ENCODE data around the gene CCNG2. TPM values are rescaled to one million over a fixed set of nuclear protein-coding genes. Genes with fewer than 3 reads are reported as not detected.

CCNG2 gene
- total RNA-seq, 1 experiment from 2014 or later, result 10.6 TPM

DNA sequence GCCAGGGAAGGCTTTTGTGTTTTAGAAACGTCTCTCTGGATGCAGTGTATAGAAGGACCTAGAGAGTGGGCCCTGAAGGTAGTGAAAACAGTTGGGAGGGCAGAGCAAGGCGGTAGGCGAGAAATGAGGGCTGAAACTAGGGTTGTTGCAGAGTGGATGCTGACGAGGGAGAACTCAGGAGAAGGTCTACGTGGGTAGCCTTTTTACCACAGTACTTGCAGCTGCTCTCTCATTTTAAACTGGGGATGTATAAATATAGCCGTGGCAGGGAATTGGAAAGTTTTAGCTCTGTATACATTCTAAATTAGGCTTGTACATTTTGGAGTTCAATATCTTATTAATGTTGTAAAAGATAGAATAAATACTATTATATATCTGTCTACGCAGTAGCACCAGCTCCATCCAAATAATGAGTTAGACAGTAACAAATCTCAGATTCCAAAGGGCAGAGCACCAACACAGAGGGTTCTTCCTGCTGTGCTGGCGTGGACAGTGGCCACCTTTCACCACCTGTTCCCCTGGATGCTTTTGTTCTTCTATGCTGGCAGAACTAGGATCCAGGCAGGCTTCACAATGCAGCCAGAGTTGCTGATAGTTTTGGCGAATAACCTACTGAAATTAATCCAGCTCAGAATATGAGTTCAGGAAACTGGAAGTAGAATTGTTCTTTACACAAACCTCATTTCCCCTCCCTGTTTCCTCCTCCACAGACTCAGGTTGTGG is 31.7 kb downstream of the CCNG2 start:
- no peak overlapping the region for H2BK12ac ChIP-seq (ENCODE audit: insufficient read length, low read depth, low read length)
- no peak for DNase-seq
- H2AFZ ChIP-seq (ENCODE audit: low read length), result no peak overlapping the region
- no peaks in the 10 kb centered on the region for H3K9me3 ChIP-seq (ENCODE audit: control insufficient read depth, low read depth, low read length)
- TF ChIP-seq, protein P1, sequence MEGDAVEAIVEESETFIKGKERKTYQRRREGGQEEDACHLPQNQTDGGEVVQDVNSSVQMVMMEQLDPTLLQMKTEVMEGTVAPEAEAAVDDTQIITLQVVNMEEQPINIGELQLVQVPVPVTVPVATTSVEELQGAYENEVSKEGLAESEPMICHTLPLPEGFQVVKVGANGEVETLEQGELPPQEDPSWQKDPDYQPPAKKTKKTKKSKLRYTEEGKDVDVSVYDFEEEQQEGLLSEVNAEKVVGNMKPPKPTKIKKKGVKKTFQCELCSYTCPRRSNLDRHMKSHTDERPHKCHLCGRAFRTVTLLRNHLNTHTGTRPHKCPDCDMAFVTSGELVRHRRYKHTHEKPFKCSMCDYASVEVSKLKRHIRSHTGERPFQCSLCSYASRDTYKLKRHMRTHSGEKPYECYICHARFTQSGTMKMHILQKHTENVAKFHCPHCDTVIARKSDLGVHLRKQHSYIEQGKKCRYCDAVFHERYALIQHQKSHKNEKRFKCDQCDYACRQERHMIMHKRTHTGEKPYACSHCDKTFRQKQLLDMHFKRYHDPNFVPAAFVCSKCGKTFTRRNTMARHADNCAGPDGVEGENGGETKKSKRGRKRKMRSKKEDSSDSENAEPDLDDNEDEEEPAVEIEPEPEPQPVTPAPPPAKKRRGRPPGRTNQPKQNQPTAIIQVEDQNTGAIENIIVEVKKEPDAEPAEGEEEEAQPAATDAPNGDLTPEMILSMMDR (conservative IDR thresholded peaks at IDR 0.05), result no peak
- H4K8ac ChIP-seq (replicated peaks; ENCODE audit: insufficient read length, low read depth, low read length), result no peak overlapping the region
- H3K79me1 ChIP-seq (ENCODE audit: insufficient read depth, low read depth, low read length, poor library complexity, severe bottlenecking), result no peaks in the 10 kb centered on the region
- H4K5ac ChIP-seq (ENCODE audit: insufficient read length, low read depth, low read length), result no peak overlapping the region
- H3K14ac ChIP-seq (ENCODE audit: insufficient read depth, low read length), result no peak overlapping the region
- H2BK5ac ChIP-seq (ENCODE audit: insufficient read length, low read length), result no peak overlapping the region
- Mint-ChIP-seq H3K9me3 (no peaks in the 10 kb centered on the region), H3K27ac (no peak overlapping the region), H3K4me3 (no peak overlapping the region), H3K36me3 (ENCODE audit: insufficient read depth in 1 of 3, low read depth in 3 of 3) (no peaks in the 10 kb centered on the region), H3K27me3 (ENCODE audit: low read depth) (peaks cover 36% of the 10 kb centered on the region), H3K4me1 (peaks cover 11 to 12% of the 10 kb centered on the region in 2 experiments)
- no peak overlapping the region for H3K18ac ChIP-seq (ENCODE audit: insufficient read length, low read depth, low read length)
- no peak overlapping the region for H3K4ac ChIP-seq (ENCODE audit: low read depth, low read length)
- no peak overlapping the region for H3K9ac ChIP-seq (ENCODE audit: extremely low read depth, insufficient read length, low read length)
- no peaks in the 10 kb centered on the region for H3K23me2 ChIP-seq (ENCODE audit: insufficient read length, low read depth, low read length, poor library complexity, severe bottlenecking)
- H3K79me2 ChIP-seq (ENCODE audit: insufficient read depth, low read length), result no peaks in the 10 kb centered on the region
- no peaks in the 10 kb centered on the region for H3K27me3 ChIP-seq (ENCODE audit: insufficient read depth, low read length)
- no peaks in the 10 kb centered on the region for H4K20me1 ChIP-seq (ENCODE audit: control insufficient read depth, insufficient read depth, insufficient read length)
- H3K4me1 ChIP-seq (ENCODE audit: insufficient read depth, low read length), result no peaks in the 10 kb centered on the region
- H3K4me2 ChIP-seq (ENCODE audit: insufficient read depth, insufficient read length, low read length), result no peak overlapping the region
- no peak overlapping the region for H2BK15ac ChIP-seq (ENCODE audit: low read depth, low read length)
- no peak overlapping the region for H2BK20ac ChIP-seq (ENCODE audit: low read depth, low read length, poor library complexity, severe bottlenecking)
- no peak overlapping the region for H2BK120ac ChIP-seq (ENCODE audit: low read depth, low read length, poor library complexity, severe bottlenecking)
- H4K91ac ChIP-seq (ENCODE audit: insufficient read length, low read depth, low read length), result no peak overlapping the region
- H3K27ac ChIP-seq (ENCODE audit: insufficient read length, low read depth, low read length), result no peak overlapping the region
- H3K56ac ChIP-seq (ENCODE audit: insufficient read length, low read depth, low read length), result no peak overlapping the region
- WGBS (ENCODE audit: extremely low coverage, insufficient read length, low lambda C conversion rate), result no CpG with 5 or more reads among the region's 9 CpGs
- no peak overlapping the region for H2AK5ac ChIP-seq (ENCODE audit: insufficient read length, low read length)
- H3T11ph ChIP-seq (ENCODE audit: low read length), result no peak overlapping the region
- no peak overlapping the region for H3K23ac ChIP-seq (ENCODE audit: insufficient read length, low read depth, low read length)

Measured in H9 (cell line).